Measurements from ENCODE around the gene HNRNPLL.
A peak's percentile ranks its signal among the peaks of the same experiment; 100 is the strongest.

DNA sequence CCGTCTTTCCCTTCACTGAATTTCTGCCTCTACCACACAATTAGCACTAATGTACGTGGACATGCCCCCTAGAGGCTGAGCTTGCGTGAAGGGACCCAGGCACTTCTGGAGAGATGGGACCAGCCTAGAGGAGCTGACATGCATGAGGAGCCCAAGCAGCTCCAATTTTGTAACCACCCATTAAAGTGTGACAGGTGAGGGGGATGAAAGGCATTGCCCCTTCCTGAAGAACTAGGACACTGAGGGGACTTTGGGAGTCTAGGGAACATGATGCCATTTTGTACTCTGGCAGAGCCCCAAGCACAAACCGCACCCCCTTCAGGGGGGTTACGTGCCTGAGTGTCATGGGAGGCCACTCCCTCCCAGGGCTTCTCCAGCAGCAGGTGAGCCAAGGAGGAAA, 63.6 kb downstream of the HNRNPLL start:
- TF ChIP-seq, protein P1, sequence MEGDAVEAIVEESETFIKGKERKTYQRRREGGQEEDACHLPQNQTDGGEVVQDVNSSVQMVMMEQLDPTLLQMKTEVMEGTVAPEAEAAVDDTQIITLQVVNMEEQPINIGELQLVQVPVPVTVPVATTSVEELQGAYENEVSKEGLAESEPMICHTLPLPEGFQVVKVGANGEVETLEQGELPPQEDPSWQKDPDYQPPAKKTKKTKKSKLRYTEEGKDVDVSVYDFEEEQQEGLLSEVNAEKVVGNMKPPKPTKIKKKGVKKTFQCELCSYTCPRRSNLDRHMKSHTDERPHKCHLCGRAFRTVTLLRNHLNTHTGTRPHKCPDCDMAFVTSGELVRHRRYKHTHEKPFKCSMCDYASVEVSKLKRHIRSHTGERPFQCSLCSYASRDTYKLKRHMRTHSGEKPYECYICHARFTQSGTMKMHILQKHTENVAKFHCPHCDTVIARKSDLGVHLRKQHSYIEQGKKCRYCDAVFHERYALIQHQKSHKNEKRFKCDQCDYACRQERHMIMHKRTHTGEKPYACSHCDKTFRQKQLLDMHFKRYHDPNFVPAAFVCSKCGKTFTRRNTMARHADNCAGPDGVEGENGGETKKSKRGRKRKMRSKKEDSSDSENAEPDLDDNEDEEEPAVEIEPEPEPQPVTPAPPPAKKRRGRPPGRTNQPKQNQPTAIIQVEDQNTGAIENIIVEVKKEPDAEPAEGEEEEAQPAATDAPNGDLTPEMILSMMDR (conservative IDR thresholded peaks at IDR 0.05; ENCODE audit: low read depth in 2 of 2) = peak; percentile 40 to 46
- TF ChIP-seq POLR2AphosphoS5 (IDR thresholded peaks at IDR 0.05; ENCODE audit: low read depth) (no peak), EZH2phosphoT487 (IDR thresholded peaks at IDR 0.05; ENCODE audit: unreplicated experiment) (no peak), EZH2 (IDR thresholded peaks at IDR 0.05; ENCODE audit: low read depth, unreplicated experiment) (no peak), REST (IDR thresholded peaks at IDR 0.05; ENCODE audit: unreplicated experiment) (no peak), JUNB (IDR thresholded peaks at IDR 0.05; ENCODE audit: unreplicated experiment) (no peak), STAT1 (IDR thresholded peaks at IDR 0.05; ENCODE audit: unreplicated experiment) (no peak), NANOG (IDR thresholded peaks at IDR 0.05; ENCODE audit: borderline replicate concordance) (no peak), ZNF331 (CRISPR knock-in tag; IDR thresholded peaks at IDR 0.05; ENCODE audit: low read depth) (no peak), ZNF114 (CRISPR knock-in tag; IDR thresholded peaks at IDR 0.05) (no peak)
- TF ChIP-seq, protein P2, sequence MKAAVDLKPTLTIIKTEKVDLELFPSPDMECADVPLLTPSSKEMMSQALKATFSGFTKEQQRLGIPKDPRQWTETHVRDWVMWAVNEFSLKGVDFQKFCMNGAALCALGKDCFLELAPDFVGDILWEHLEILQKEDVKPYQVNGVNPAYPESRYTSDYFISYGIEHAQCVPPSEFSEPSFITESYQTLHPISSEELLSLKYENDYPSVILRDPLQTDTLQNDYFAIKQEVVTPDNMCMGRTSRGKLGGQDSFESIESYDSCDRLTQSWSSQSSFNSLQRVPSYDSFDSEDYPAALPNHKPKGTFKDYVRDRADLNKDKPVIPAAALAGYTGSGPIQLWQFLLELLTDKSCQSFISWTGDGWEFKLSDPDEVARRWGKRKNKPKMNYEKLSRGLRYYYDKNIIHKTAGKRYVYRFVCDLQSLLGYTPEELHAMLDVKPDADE (IDR thresholded peaks at IDR 0.05) = no peak
